Left ventricle myocardium inferior (tissue), 1 donor: ENCODE data around the gene ELL2. TPM values are rescaled to one million over a fixed set of nuclear protein-coding genes. Genes with fewer than 3 reads are reported as not detected.

Experiments used
- total RNA-seq: library from RNA; stranded (reverse); fragmentation: NEBNext Ultra II Directional; extraction: Animal tissue kit (Norgen Biotek cat#: 25700); gene quantifications from one replicate; pipeline ENCODE4 v1.2.1, GENCODE V29; 2021
- donor health status: DM: no; HTN: yes; CAD: no; lungs with severe emphysema.

The ELL2 gene
- total RNA-seq, 1 donor from 2014 or later, result 21.0 TPM

Other genes with a start within 250 kb of the ELL2 start
- gene RHOBTB3, start 230.5 kb downstream of the ELL2 start, total RNA-seq, result 79.7 TPM
- gene GLRX, start 139.1 kb downstream of the ELL2 start, total RNA-seq, result 139 TPM